Left hindlimb (tissue), 1 donor: ENCODE results near the gene YPEL1.
"Not testable (repeated sequence)": the region's sequence is repeated elsewhere in the genome, so short reads cannot be mapped to it uniquely, and the experiment has no call there.

Source experiments
- DNase-seq: peaks from one replicate; pipeline ENCODE4 v3.0.0-alpha.2; 2018

The YPEL1 gene

GRCh38 chr22:21697880-21698279, 37.7 kb downstream of the YPEL1 start:
- DNase-seq: no peak

DNA sequence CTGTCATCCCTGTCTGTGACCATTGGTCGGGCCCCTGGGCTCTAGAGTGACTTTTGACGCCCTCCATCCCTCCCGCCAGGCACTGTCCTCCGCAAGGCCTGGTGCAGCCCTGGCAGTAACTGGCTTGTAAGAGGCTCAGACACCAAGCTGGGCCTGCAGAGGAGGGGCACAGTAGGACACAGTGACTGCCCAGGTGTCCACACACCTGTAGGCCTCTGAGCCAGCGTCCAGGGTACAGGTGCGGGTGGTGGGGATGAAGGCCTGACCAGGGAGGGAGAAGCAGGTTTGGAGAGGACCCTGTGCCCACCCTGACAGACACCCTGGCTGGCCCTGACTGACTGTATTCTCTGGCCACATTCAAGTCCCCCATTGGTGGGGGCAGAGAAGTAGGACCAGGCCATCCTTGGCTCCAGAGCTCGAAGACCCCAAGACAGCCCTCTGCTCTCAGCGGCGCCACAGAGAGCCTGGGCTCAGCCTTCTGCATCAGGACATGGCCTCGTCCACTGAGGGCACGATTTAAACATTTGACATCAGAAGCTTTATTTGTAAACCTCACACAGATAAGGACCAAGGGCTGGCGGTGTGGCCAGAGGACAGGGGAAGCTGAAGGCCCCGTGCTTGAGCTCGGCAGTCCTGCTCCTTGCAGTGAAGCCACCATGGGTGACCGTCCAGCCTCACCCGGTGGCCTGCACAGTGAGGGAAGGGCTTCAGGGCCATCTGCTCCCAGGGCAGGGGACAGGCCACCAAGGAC, 38.4 kb downstream of the YPEL1 start:
- no peak for DNase-seq

GRCh38 chr22:21696115-21696514, 39.5 kb downstream of the YPEL1 start:
- no peak for DNase-seq

- DNase-seq: no peak
Observed at GRCh38 chr22:21695430-21696085, 40.0 kb downstream of the YPEL1 start.

GRCh38 chr22:21694795-21695429, 40.7 kb downstream of the YPEL1 start:
- DNase-seq: no peak

GRCh38 chr22:21694394-21694793, 41.2 kb downstream of the YPEL1 start:
- DNase-seq: no peak

GRCh38 chr22:21693999-21694341, 41.6 kb downstream of the YPEL1 start:
- DNase-seq: no peak

DNA sequence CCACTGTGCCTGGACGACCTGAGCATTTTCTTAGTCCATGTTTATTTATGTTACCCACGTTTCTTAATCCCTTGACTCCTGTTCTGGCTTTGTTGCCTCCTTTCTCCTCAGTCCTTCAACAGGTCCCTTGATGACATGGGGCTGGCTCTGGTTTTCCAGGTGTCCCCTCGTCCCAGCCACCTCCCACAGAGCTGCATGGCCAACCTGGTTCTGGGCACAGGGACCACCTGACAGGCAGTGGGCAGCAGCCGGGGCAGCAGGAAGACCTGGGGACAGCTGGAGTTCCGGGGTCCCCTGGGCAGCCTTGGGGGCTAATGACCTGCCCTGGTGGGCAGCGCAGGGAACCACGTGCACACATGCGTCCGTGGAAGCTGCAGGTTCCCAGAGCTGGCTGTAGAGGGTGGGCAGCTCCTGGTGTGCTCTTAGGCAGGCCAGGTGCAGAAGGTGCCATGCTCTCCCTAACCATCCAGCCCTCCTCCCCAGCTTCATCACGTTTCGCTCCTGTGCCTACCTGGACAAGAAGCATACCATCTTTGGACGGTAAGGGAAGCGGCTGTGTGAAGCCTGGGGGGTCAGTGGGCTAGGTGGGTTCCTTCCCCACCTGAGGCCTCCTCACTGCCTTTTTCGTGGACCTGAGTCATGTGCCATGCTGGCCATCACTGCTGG, 42.1 kb downstream of the YPEL1 start:
- no peak for DNase-seq

GRCh38 chr22:21692856-21693255, 42.7 kb downstream of the YPEL1 start:
- not testable (repeated sequence) for DNase-seq

DNA sequence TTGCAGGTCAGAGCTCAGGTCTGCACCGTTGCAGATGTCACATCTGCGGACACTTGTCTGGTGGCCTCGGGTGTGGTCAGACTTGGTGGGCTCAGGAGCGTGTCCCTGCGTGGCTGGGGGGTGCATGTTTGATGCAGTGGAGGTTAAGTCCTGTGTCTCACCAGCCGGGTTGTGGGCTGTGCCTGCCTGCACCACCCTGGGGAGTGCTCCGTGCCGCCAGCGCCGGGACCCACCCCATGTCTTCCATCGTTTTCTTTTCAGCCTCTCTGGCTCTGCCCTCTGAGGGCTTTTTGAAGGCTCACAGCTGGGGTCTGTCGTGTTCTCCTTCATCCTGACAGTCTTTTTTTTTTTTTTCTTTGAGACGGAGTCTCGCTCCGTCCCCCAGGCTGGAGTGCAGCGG, 43.8 kb downstream of the YPEL1 start:
- no peak for DNase-seq

- no peak for DNase-seq
Observed at GRCh38 chr22:21690401-21690801, 45.2 kb downstream of the YPEL1 start.

DNA sequence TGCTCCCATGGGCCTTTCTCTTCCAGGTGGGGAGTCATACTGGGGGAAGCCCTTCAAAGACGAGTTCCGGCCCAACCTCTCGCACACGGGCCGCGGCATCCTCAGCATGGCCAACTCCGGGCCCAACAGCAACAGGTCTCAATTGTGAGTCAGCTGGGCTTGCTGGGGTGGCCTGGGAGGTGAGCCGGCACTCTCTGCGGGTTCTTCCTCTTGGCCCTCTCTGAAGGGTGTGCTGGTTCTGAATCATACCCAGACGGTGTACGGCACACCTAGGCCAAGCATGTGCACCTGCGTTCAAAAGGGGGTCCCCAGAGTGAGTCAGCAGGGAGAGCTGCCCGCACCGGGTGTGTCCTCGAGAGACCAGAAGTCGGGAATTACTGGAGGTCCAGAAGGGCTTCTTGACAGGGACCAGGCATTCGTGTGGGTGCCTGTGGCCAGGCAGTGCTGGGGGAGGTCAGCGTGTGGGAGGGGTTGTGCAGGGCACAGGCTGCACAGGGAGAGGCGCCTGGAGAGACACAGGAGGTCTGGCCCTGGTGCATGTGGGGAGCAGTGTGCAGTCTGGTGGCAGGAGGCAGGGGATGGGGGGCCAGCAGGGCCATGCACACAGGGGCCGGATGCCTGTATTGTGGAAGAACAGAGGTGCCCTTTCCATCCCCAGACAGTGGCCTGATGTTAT, 46.8 kb downstream of the YPEL1 start:
- DNase-seq: no peak

DNA sequence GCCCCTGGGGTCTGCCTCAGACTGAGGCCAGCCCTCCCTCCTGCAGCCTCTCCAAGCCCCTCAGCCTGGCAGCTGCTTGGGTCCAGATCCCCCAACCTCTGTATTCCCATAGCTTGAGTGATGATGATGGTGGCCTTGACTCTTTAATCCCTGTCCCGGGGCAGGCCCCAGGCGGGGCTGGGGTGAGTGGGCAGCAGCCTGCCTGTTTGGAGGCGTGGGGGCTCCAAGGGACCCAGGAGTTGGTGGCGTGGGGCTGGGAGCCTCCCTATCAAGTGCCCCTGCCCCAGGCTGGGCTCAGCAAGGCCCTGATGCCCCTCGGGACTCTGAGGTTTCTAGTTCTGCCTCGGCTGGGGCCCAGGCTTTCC, 47.3 kb downstream of the YPEL1 start:
- DNase-seq: no peak

GRCh38 chr22:21687685-21688259, 47.8 kb downstream of the YPEL1 start:
- DNase-seq: no peak

GRCh38 chr22:21686634-21687393, 48.8 kb downstream of the YPEL1 start:
- DNase-seq: no peak

DNA sequence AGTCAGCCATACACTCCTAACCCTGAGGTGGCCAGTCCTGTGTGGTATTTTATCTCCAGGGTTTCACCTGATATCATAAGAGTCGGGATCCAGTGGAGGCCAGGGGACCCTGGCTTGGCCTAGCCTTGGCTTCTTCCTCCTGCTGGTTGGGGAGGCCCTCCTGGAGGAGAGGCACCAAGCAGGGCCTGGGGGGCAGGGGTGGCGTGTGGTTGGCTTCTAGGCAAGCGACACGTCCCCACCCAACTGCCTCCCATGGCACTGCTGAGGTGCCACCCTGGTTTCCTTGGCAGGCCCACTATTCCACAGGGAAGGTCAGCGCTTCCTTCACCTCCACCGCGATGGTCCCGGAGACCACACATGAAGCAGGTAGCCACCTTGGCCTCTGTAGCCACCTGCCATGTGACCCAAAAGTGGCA, 49.4 kb downstream of the YPEL1 start:
- no peak for DNase-seq

DNA sequence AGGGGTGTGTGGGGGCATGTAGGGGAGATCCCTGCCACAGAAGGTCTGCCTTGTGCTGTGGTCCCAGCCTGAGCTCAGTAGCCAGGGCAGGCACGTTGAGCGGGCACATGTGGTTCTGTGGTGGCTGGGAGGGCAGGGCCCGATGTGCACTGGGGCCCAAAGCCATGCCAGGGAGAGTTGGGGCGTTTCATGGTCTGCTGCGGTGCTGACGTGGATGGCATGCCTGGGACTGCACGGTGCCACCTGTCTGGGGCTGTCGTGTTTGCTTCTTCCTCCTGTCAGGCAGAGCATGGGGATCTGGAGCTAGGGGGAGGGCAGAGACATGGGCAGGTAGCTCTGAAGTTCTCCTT, 50.5 kb downstream of the YPEL1 start:
- DNase-seq: no peak

- no peak for DNase-seq
Observed at GRCh38 chr22:21684492-21685163, 51.0 kb downstream of the YPEL1 start.

DNA sequence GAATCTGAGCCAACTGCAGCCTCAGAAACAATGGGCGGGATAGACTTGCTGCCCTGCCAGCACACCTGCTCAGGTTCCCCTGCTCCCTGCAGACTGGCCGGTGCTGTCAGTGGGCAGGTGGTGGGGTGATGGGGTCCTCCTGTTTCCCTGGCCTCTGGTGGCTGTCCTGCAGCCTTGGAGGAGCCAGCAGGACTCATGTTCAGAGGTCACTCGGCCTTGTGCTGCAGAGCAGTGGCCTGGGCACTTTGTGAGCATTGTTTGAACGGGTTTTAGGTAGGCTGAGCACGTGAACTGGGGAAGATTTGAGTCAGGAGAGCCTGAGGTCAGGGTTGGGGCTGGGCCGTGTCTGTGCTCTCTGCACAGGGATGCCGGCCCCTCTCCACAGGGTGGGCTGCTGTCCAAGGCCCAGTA, 52.2 kb downstream of the YPEL1 start:
- DNase-seq: no peak

GRCh38 chr22:21682385-21683175, 53.0 kb downstream of the YPEL1 start:
- DNase-seq: no peak
